ENCODE data around the gene TMEM63C. TPM values are rescaled to one million over a fixed set of nuclear protein-coding genes. Genes with fewer than 3 reads are reported as not detected.

Gene TMEM63C
- total RNA-seq, 2 experiments from 2014 or later = 0.79 to 6.6 TPM

- BruUV-seq (replicated peaks) = no TSS peak
- Histone ChIP-seq H3K9me3 (ENCODE audit: low read length) (no peaks in the 10 kb centered on the region), H3K79me2 (ENCODE audit: insufficient read depth, low read depth, low read length) (no peaks in the 10 kb centered on the region), H4K20me1 (ENCODE audit: insufficient read depth, low read length) (no peaks in the 10 kb centered on the region), H3K27ac (ENCODE audit: low read depth, low read length, poor library complexity, severe bottlenecking) (no peak overlapping the region), H3K9me2 (ENCODE audit: insufficient read depth, low read length) (no peaks in the 10 kb centered on the region), H3K4me1 (ENCODE audit: insufficient read depth, low read length, poor library complexity, severe bottlenecking) (peaks cover 24% of the 10 kb centered on the region), H3K4me2 (ENCODE audit: low read length) (no peak overlapping the region), H3K36me3 (ENCODE audit: insufficient read depth, low read length) (no peaks in the 10 kb centered on the region), H2AFZ (ENCODE audit: low read length) (no peak overlapping the region), H3K4me3 (ENCODE audit: low read depth, low read length, poor library complexity, severe bottlenecking) (no peak overlapping the region)
- no peak for DNase-seq (ENCODE audit: low spot score)
- POLR2A ChIA-PET = interaction anchor here (0.8 to 1.2 kb wide), 3 partner anchors 11 to 117 kb away, joined by 3 read pairs; no protein-coding TSS in a partner anchor
- TF ChIP-seq EZH2phosphoT487 (IDR thresholded peaks at IDR 0.05; ENCODE audit: borderline replicate concordance, low read depth, low read length) (no peak), CTCF (conservative IDR thresholded peaks at IDR 0.05; ENCODE audit: low read length) (no peak)
- intact Hi-C loops (cut with micrococcal nuclease; ENCODE audit: unreplicated experiment) = no loop called here
- CTCF ChIA-PET (ENCODE audit: unreplicated experiment) = no interaction called here
Observed at GRCh38 chr14:77184396-77185092, 2.9 kb downstream of the TMEM63C start.

DNA sequence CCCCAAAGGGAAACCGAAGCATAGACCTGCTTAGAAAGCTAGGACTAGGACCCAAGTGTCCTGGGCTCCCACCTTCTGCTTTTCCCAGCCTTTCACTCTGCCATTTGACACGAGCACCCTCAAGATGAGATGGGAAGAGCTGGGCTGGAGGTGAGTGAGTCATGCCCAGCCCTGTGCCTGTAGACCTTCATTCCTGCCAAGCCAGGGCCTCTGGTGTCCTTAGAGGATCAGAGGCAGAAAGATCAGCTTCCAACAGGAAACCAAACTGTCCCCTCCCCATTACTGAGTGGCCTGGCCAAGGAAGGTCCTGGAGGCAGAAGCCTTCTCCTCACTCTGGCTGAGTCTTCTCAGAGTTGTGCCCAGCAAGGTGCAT is 3.5 kb downstream of the TMEM63C start:
- DNase-seq (ENCODE audit: low spot score) = no peak
- intact Hi-C loops (cut with micrococcal nuclease; ENCODE audit: unreplicated experiment) = no loop called here
- Histone ChIP-seq H3K79me2 (ENCODE audit: insufficient read depth, low read depth, low read length) (no peaks in the 10 kb centered on the region), H3K4me1 (ENCODE audit: insufficient read depth, low read length, poor library complexity, severe bottlenecking) (peaks cover 24% of the 10 kb centered on the region), H3K36me3 (ENCODE audit: insufficient read depth, low read length) (no peaks in the 10 kb centered on the region), H3K4me2 (ENCODE audit: low read length) (no peak overlapping the region), H3K4me3 (ENCODE audit: low read depth, low read length, poor library complexity, severe bottlenecking) (no peak overlapping the region), H2AFZ (ENCODE audit: low read length) (no peak overlapping the region), H3K27ac (ENCODE audit: low read depth, low read length, poor library complexity, severe bottlenecking) (no peak overlapping the region), H4K20me1 (ENCODE audit: insufficient read depth, low read length) (no peaks in the 10 kb centered on the region), H3K9me3 (ENCODE audit: low read length) (no peaks in the 10 kb centered on the region), H3K9me2 (ENCODE audit: insufficient read depth, low read length) (no peaks in the 10 kb centered on the region)
- no peak for TF ChIP-seq CTCF (conservative IDR thresholded peaks at IDR 0.05; ENCODE audit: low read length)
- no peak for TF ChIP-seq EZH2phosphoT487 (IDR thresholded peaks at IDR 0.05; ENCODE audit: borderline replicate concordance, low read depth, low read length)
- POLR2A ChIA-PET = interaction anchor here (0.8 to 1.2 kb wide), 2 partner anchors 12 kb away, joined by 3 read pairs; no protein-coding TSS in a partner anchor
- CTCF ChIA-PET (ENCODE audit: unreplicated experiment) = no interaction called here
- BruUV-seq (replicated peaks) = no TSS peak

GRCh38 chr14:77186911-77187648 is 5.5 kb downstream of the TMEM63C start:
- TF ChIP-seq EZH2phosphoT487 (IDR thresholded peaks at IDR 0.05; ENCODE audit: borderline replicate concordance, low read depth, low read length) = no peak
- TF ChIP-seq CTCF (conservative IDR thresholded peaks at IDR 0.05; ENCODE audit: low read length) = no peak
- CTCF ChIA-PET (ENCODE audit: unreplicated experiment) = no interaction called here
- H3K4me2 ChIP-seq (ENCODE audit: low read length) = no peak overlapping the region

More at GRCh38 chr14:77186911-77187648, 5.5 kb downstream of the TMEM63C start:
- BruUV-seq (replicated peaks) = no TSS peak
- Histone ChIP-seq H3K9me3 (ENCODE audit: low read length) (no peaks in the 10 kb centered on the region), H3K4me3 (ENCODE audit: low read depth, low read length, poor library complexity, severe bottlenecking) (no peak overlapping the region), H3K9me2 (ENCODE audit: insufficient read depth, low read length) (no peaks in the 10 kb centered on the region), H4K20me1 (ENCODE audit: insufficient read depth, low read length) (no peaks in the 10 kb centered on the region), H2AFZ (ENCODE audit: low read length) (no peak overlapping the region), H3K36me3 (ENCODE audit: insufficient read depth, low read length) (no peaks in the 10 kb centered on the region), H3K79me2 (ENCODE audit: insufficient read depth, low read depth, low read length) (no peaks in the 10 kb centered on the region), H3K27ac (ENCODE audit: low read depth, low read length, poor library complexity, severe bottlenecking) (no peak overlapping the region), H3K4me1 (ENCODE audit: insufficient read depth, low read length, poor library complexity, severe bottlenecking) (peaks cover 17% of the 10 kb centered on the region)
- POLR2A ChIA-PET = no interaction called here
- DNase-seq (ENCODE audit: low spot score) = no peak
- intact Hi-C loops (cut with micrococcal nuclease; ENCODE audit: unreplicated experiment) = no loop called here

All from OCI-LY7 (cell line).